Lung microvascular endothelial cell (primary cell): ENCODE results near the gene PDCD7. TPM values are rescaled to one million over a fixed set of nuclear protein-coding genes. Genes with fewer than 3 reads are reported as not detected.

ENCODE experiments used
- DNase-seq, 2 donors: peaks; one replicate each; pipeline versions ENCODE4 v3.0.0 to v3.0.0-alpha.2; 2010; ENCODE audit warnings: low read depth in 2 of 2
- total RNA-seq: library from RNA; depleted of rRNA; stranded (reverse); fragments of >200 nt; gene quantifications from 2 replicates; pipeline ENCODE4 v1.2.1, GENCODE V29; 2014

Gene PDCD7
- total RNA-seq, 1 donor from 2014 or later, result 11.3 TPM

GRCh38 chr15:65091946-65092770 is 41.5 kb downstream of the PDCD7 start:
- no peak for DNase-seq

GRCh38 chr15:65089206-65089824 is 44.3 kb downstream of the PDCD7 start:
- DNase-seq, result no peak

- no peak for DNase-seq
Measured at GRCh38 chr15:65088643-65089021, 45.0 kb downstream of the PDCD7 start.

GRCh38 chr15:65087873-65088642 is 45.5 kb downstream of the PDCD7 start:
- no peak for DNase-seq

- DNase-seq, result no peak
Measured at GRCh38 chr15:65087411-65087810, 46.2 kb downstream of the PDCD7 start.

GRCh38 chr15:65086680-65087111 is 46.9 kb downstream of the PDCD7 start:
- DNase-seq, result peak; percentile 20 to 24

GRCh38 chr15:65085990-65086679 is 47.5 kb downstream of the PDCD7 start:
- peak; percentile 18 to 56 for DNase-seq

GRCh38 chr15:65085207-65085753 is 48.3 kb downstream of the PDCD7 start:
- DNase-seq, result no peak

GRCh38 chr15:65084500-65085206 is 49.0 kb downstream of the PDCD7 start:
- no peak for DNase-seq

GRCh38 chr15:65083262-65083701 is 50.3 kb downstream of the PDCD7 start:
- DNase-seq, result peak in 1 of 2 donors; percentile 30

- no peak for DNase-seq
Measured at GRCh38 chr15:65082303-65082953, 51.2 kb downstream of the PDCD7 start.

GRCh38 chr15:65081758-65082157 is 51.9 kb downstream of the PDCD7 start:
- no peak for DNase-seq

GRCh38 chr15:65081270-65081669 is 52.3 kb downstream of the PDCD7 start:
- DNase-seq, result no peak

GRCh38 chr15:65079580-65079979 is 54.0 kb downstream of the PDCD7 start:
- no peak for DNase-seq

GRCh38 chr15:65077981-65078352 is 55.6 kb downstream of the PDCD7 start:
- peak; percentile 75 to 78 for DNase-seq

- no peak for DNase-seq
Measured at GRCh38 chr15:65077291-65077980, 56.2 kb downstream of the PDCD7 start.

GRCh38 chr15:65076486-65077290 is 56.9 kb downstream of the PDCD7 start, which contains the start of gene KBTBD13:
KBTBD13 (plus strand) TSS chr15:65076746; CDS start chr15:65076816, 70 bp downstream.
- DNase-seq, result no peak

- peak in 1 of 2 donors; percentile 36 for DNase-seq
Measured at GRCh38 chr15:65075607-65076395, 57.8 kb downstream of the PDCD7 start.
